SK-N-DZ (cell line): ENCODE measurements around the gene CRTC1.
A peak's percentile ranks its signal among the peaks of the same experiment; 100 is the strongest.

Source experiments
- DNase-seq: peaks from one replicate; pipeline ENCODE4 v3.0.0-alpha.2; 2015; ENCODE audit warnings: low spot score

CRTC1 gene

DNA sequence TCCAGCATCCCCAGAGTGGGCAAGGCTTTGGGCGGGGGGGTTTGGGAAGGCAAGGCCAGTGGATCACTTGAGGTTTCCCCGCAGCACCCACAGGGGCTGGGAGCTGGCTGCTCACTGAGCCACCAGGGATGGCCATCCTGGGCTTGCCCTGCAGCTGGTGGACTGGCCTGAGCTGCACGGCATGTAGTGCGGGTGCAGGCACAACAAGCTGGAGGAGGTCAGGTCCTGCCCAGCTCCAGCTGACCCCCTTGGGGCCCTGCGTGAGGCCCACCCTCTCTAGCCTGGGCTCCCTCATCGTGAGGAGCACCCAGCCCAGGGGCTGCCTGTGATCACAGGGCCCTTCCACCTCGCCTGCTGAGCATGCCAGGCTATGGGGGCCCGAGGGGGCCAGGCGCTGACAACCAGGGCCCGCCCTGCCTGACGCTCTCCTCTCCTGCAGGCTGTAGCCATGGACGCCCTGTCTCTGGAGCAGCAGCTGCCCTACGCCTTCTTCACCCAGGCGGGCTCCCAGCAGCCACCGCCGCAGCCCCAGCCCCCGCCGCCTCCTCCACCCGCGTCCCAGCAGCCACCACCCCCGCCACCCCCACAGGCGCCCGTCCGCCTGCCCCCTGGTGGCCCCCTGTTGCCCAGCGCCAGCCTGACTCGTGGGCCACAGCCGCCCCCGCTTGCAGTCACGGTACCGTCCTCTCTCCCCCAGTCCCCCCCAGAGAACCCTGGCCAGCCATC is 84.7 kb downstream of the CRTC1 start:
- DNase-seq = peak; percentile 64

GRCh38 chr19:18768997-18769891 is 85.8 kb downstream of the CRTC1 start:
- DNase-seq = no peak

DNA sequence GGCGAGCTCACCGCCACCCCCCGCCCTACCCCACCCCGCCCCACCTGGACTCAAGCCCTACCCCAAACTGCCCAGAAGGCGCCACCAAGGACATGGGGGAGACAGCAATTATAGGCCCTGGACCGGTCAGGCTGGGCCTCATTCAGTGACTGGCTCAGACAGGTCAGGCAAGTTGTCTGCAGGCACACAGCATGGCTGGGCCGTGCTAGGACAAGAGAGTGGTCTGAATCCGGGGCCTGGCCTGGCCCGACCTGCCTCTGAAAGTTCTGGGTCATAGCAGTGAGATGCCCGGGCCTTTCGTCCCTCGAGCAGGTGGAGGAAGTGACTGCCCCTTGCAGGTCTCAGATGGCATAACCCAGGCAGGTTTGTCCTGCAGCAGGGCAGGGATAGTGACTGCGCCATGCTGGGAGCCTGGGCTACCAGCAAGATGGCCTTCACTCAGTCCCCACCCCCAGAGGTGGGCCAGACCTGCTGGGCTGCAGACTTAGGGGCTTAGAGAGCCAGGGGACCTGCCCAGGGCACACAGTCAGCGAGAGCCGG is 86.6 kb downstream of the CRTC1 start:
- DNase-seq = no peak

DNA sequence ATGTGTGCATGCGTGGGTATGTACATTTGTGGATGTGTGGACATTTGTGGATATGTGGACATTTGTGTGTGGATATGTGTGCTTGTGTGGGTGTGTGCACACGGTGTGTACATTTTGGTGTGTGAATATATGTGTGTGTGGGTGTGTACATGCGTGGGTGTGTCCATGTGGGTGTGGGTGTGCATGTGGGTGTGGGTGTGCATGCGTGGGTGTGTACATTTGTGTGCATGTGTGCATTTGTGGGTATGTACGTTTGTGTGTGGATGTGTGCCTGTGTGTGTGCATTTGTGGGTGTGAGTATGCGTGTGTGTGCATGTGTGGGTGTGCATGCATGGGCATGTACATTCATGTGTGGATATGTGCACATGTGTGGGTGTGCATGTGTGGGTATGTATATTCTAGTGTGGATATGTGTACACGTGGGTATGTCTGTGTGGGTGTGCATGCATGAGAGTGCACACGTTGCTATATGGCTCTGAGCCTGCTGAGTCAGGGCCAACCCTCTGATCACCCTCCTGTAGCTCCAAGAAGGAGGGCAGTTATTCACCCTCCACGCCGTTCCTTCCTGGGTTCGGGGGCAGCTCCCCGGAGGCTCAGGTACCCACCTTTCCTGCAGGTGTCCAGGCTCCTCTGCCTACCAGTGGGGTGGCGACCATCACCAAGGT is 87.3 kb downstream of the CRTC1 start:
- DNase-seq = no peak

GRCh38 chr19:18771328-18772242 is 88.1 kb downstream of the CRTC1 start:
- DNase-seq = peak; percentile 76

- DNase-seq = no peak
Observed at GRCh38 chr19:18772620-18773587, 89.4 kb downstream of the CRTC1 start.

DNA sequence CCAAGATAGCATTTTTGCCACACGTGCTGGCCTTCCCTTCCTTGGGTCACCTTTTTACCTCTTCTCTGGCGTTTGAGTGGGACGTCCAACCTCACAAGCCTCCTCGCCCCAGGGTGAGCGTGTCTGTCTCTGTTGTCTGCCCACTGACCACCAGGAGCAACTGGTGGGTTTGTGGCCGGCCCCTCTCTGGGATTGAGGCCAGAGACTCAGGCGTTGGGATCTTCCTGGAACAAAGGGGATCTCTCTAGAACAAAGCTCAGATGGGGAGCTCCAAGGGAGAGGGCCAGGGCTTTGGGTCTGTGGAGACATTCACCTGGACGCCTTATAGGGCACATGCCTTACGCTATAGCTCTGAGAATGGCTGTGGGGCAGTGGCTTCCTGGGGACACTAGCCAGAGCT is 90.2 kb downstream of the CRTC1 start:
- no peak for DNase-seq

DNA sequence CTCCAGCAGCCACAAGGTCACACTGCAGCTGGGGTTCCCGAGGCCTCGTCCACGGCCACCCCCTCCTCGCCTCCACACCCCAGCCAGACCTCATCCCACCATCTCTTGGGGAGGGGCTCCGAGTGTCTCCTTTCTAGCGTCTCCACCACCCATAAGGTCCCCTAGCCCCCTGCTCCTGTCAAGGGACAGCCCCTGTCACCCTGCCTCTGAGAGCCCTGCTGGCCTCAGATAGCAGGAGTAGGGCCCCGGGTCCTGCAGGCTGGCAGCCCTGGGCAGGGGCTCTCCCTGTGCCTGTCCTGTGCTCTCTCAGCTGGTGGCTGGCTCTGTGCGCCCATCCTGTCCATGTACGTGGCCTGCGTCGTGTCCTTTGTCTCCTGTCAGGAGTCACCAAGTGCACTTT is 90.6 kb downstream of the CRTC1 start:
- DNase-seq = no peak

- DNase-seq = no peak
Observed at GRCh38 chr19:18774782-18775444, 91.4 kb downstream of the CRTC1 start.

- DNase-seq = no peak
Observed at GRCh38 chr19:18775586-18776287, 92.3 kb downstream of the CRTC1 start.

DNA sequence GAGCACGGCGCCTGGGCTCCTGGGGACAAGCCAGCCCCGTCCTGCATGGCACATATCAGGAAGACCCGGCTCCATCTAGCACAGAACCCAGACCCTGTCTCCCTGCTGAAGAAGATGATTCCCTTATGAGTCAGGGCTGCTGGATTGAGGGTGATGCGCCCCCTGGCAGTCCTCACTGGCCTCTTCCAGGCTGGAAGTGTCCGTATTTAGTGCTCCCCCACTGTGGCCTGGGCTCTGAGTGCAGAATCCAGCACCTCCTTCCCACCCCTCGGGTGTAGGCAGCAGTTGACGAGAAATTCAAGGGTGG is 92.8 kb downstream of the CRTC1 start:
- DNase-seq = no peak

DNA sequence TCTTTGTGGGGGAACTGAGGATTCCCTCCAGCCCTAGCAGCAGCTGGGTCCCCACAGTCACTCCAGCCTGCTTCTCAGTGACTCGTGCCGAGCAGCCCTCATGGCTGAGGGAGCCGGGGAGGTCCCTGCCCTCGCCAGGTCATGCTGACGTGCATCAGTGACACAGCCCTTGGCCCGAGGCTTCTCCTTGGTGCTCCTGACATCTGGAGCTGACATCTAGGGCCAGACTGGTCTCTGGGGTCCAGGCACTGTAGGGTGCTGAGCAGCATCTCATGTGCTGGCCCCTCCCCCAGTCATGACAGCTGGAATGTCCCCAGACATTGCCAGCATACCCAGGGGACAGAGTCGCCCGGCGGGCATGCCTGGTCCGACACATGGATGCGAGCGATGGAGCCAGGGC is 93.3 kb downstream of the CRTC1 start:
- DNase-seq = no peak

DNA sequence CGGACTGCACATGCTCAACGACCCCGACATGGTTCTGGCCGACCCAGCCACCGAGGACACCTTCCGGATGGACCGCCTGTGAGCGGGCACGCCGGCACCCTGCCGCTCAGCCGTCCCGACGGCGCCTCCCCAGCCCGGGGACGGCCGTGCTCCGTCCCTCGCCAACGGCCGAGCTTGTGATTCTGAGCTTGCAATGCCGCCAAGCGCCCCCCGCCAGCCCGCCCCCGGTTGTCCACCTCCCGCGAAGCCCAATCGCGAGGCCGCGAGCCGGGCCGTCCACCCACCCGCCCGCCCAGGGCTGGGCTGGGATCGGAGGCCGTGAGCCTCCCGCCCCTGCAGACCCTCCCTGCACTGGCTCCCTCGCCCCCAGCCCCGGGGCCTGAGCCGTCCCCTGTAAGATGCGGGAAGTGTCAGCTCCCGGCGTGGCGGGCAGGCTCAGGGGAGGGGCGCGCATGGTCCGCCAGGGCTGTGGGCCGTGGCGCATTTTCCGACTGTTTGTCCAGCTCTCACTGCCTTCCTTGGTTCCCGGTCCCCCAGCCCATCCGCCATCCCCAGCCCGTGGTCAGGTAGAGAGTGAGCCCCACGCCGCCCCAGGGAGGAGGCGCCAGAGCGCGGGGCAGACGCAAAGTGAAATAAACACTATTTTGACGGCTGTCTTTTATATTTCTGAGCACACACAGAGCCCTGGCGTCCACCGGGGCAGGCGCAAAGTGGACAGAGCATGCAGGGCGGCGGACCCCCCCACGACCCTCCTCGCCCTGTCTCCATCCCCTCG is 94.0 kb downstream of the CRTC1 start:
- DNase-seq = no peak

- DNase-seq = no peak
Observed at GRCh38 chr19:18778076-18778389, 94.6 kb downstream of the CRTC1 start.

DNA sequence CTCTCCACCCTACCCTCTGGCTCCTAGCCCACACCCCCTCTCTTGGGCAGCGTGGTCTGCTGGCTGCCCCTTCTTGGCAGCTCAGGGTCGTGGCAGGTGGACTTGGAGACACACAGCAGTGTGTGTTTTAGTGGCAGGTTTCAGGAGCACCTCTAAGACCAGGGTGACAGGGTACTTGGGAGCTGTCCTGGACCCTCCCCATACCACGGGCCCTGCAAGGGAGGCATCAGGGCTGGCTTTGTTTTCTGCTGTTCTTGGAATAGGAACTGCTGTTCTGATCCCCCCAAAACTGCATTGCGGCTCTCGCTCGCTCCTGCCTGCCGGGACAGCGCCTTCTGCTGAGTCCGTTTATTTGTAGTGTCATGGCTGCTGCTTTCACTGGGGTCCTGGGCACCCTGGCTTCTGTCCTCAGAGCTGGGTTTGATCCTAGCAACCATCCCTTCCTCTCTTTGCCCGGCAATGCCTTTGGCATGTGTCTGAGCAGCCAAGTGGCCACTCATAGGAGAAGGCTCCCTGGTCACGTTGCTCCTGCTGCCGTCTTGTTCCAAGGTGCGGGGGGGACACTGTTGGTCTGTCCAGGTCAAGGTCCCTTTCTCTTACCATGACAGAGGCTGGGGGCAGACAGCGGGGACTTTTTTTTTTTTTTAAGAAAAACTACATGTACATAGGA is 95.5 kb downstream of the CRTC1 start:
- no peak for DNase-seq

- no peak for DNase-seq
Observed at GRCh38 chr19:18780081-18780480, 96.6 kb downstream of the CRTC1 start.

GRCh38 chr19:18780631-18781030 is 97.2 kb downstream of the CRTC1 start:
- DNase-seq = no peak
